Retinal pigment epithelial cell (primary cell): ENCODE data around the gene ITGB7.
A peak's percentile ranks its signal among the peaks of the same experiment; 100 is the strongest.

Source experiments
- DNase-seq: peaks from one replicate; pipeline ENCODE4 v3.0.0-alpha.2; 2010; ENCODE audit warnings: low read depth
- H3K4me3 ChIP-seq: 2 replicates; pipeline ENCODE4 v1.5.1; 2011; ENCODE audit warnings: mild to moderate bottlenecking, low read length, control low read depth, moderate library complexity
- CTCF ChIP-seq: conservative IDR thresholded peaks from 2 replicates; pipeline ENCODE4 v1.5.1; 2011; ENCODE audit warnings: low read depth, low read length, control low read depth, inconsistent platforms

Gene ITGB7

GRCh38 chr12:53191096-53191884, 15.8 kb downstream of the ITGB7 start:
- H3K4me3 ChIP-seq, result no peak overlapping the region
- DNase-seq, result no peak
- TF ChIP-seq CTCF, result no peak

- TF ChIP-seq CTCF, result peak; percentile 98
- no peak for DNase-seq
- no peak overlapping the region for H3K4me3 ChIP-seq
Measured at GRCh38 chr12:53190108-53190729, 16.8 kb downstream of the ITGB7 start.

- no peak overlapping the region for H3K4me3 ChIP-seq
- TF ChIP-seq CTCF, result no peak
- no peak for DNase-seq
Measured at GRCh38 chr12:53187145-53187899, 19.7 kb downstream of the ITGB7 start.

GRCh38 chr12:53186745-53187144, 20.3 kb downstream of the ITGB7 start:
- DNase-seq, result no peak
- no peak overlapping the region for H3K4me3 ChIP-seq
- no peak for TF ChIP-seq CTCF

GRCh38 chr12:53185582-53186153, 21.4 kb downstream of the ITGB7 start:
- TF ChIP-seq CTCF, result no peak
- H3K4me3 ChIP-seq, result no peak overlapping the region
- no peak for DNase-seq

GRCh38 chr12:53184828-53185227, 22.2 kb downstream of the ITGB7 start:
- no peak for TF ChIP-seq CTCF
- H3K4me3 ChIP-seq, result no peak overlapping the region
- no peak for DNase-seq
